Transverse colon (tissue), 4 donors: ENCODE data around the gene RPA3. TPM values are rescaled to one million over a fixed set of nuclear protein-coding genes. Genes with fewer than 3 reads are reported as not detected.

Source experiments
- DNase-seq: peaks from one replicate; pipeline ENCODE4 v3.0.0-alpha.2; 2019
- H3K27ac ChIP-seq, 4 donors: fragments of 200-600 bp; sonication (generic); 2 replicates each; pipeline ENCODE4 v1.5.1; 2016 to 2018; ENCODE audit warnings: inconsistent platforms in 4 of 4
- H3K27me3 ChIP-seq: fragments of 200-600 bp; sonication (generic); 2 replicates; pipeline ENCODE4 v1.5.1; 2017; ENCODE audit warnings: inconsistent platforms
- H3K36me3 ChIP-seq, 4 donors: fragments of 200-600 bp; sonication (generic); 2 replicates each; pipeline ENCODE4 v1.5.1; 2017 to 2019; ENCODE audit warnings: inconsistent platforms in 4 of 4
- H3K4me1 ChIP-seq, 4 donors: fragments of 200-600 bp; sonication (generic); 2 replicates each; pipeline ENCODE4 v1.5.1; 2017 to 2020; ENCODE audit warnings: inconsistent platforms in 4 of 4
- H3K4me3 ChIP-seq, 4 donors: fragments of 200-600 bp; sonication (generic); 1 replicate in 1 of 4; 2 replicates in 3 of 4; pipeline versions ENCODE4 v1.5.1 to v1.6.1; 2017 to 2019; ENCODE audit warnings: inconsistent platforms in 4 of 4
- H3K9me3 ChIP-seq, 2 donors: fragments of 200-600 bp; sonication (generic); 2 replicates each; pipeline ENCODE4 v1.5.1; 2017 to 2019; ENCODE audit warnings: inconsistent platforms in 2 of 2
- CTCF ChIP-seq, 5 experiments: fragments of 200-600 bp in 3 of 5; fragments of 450-650 bp in 2 of 5; sonication (generic) in 3 of 5; IDR thresholded peaks; 1 replicate in 2 of 5; 2 replicates in 3 of 5; pipeline ENCODE4 v1.5.1; 2016 to 2017; ENCODE audit warnings: antibody characterized with exemption in 5 of 5, inconsistent platforms in 3 of 5, mild to moderate bottlenecking in 2 of 5, moderate library complexity in 1 of 5
- EP300 ChIP-seq: sonication (generic); formaldehyde crosslinking; IDR thresholded peaks from one replicate; pipeline ENCODE4 v1.6.1; 2017; ENCODE audit warnings: antibody characterized with exemption, low read depth
- POLR2A ChIP-seq: fragments of 450-650 bp; IDR thresholded peaks from one replicate; pipeline ENCODE4 v1.6.1; 2016; ENCODE audit warnings: antibody characterized with exemption, mild to moderate bottlenecking, moderate library complexity
- POLR2AphosphoS5 ChIP-seq, 3 donors: sonication (generic); formaldehyde crosslinking; IDR thresholded peaks; one replicate each; pipeline ENCODE4 v1.6.1; 2016; ENCODE audit warnings: antibody characterized with exemption in 3 of 3
- WGBS, 2 donors: methylation state at CpG; one replicate each; pipeline ENCODE4 v1.1.5; 2018; ENCODE audit warnings: low coverage in 1 of 2; 5-methylcytosine and 5-hydroxymethylcytosine counted together
- in situ Hi-C, 4 donors: fragments of 200-750 bp; cut with MboI; loops; one replicate each; pipeline versions ENCODE4 v1.15.0 to v1.15.1; 2017; ENCODE audit warnings: low sequenced_read_pairs in 3 of 4, low pct_ligation_motif_present in 1 of 4, low pct_unique_long_range_greater_than_20kb in 1 of 4
- intact Hi-C: fragments of 100-400 bp; cut with DNase I; formaldehyde crosslinking; loops from one replicate; pipeline ENCODE4 v1.15.1; 2023; ENCODE audit warnings: low total_unique reads
- total RNA-seq, 4 donors: library from RNA; depleted of rRNA; stranded (reverse); fragments of >200 nt; gene quantifications; one replicate each; pipeline ENCODE4 v1.1.0, GENCODE V29; 2016

Gene RPA3
- total RNA-seq, 4 donors from 2014 or later, result 1.4 to 24.6 (median 7.6) TPM

GRCh38 chr7:7742223-7742622 is 23.8 kb upstream of the RPA3 start:
- Histone ChIP-seq H3K9me3 (no peaks in the 10 kb centered on the region), H3K36me3 (no peaks in the 10 kb centered on the region), H3K27me3 (no peaks in the 10 kb centered on the region), H3K27ac (no peak overlapping the region), H3K4me3 (no peak overlapping the region), H3K4me1 (peaks cover 0 to 42% (median 14%) of the 10 kb centered on the region in 4 donors)
- TF ChIP-seq POLR2AphosphoS5 (IDR thresholded peaks at IDR 0.05) (no peak), EP300 (no peak), POLR2A (no peak), CTCF (IDR thresholded peaks at IDR 0.05) (no peak)
- in situ Hi-C loops (no loop called here), intact Hi-C loops (no loop called here)
- 94 to 97% methylated on average over 7 to 12 of the region's 12 CpGs for WGBS, 2 donors
- no peak for DNase-seq

- DNase-seq, result no peak
- Histone ChIP-seq H3K4me3 (no peak overlapping the region), H3K36me3 (no peaks in the 10 kb centered on the region), H3K4me1 (peaks cover 0 to 27% (median 5%) of the 10 kb centered on the region in 4 donors), H3K27ac (no peak overlapping the region), H3K27me3 (no peaks in the 10 kb centered on the region), H3K9me3 (no peaks in the 10 kb centered on the region)
- TF ChIP-seq CTCF (IDR thresholded peaks at IDR 0.05), result no peak
- no peak for TF ChIP-seq POLR2AphosphoS5 (IDR thresholded peaks at IDR 0.05)
- WGBS, 2 donors, result 42 to 66% methylated on average over 2 of the region's 2 CpGs
- intact Hi-C loops, result no loop called here
- in situ Hi-C loops, result no loop called here
These were observed 21.6 kb upstream of the RPA3 start for GRCh38 chr7:7740037-7740355.

GRCh38 chr7:7739204-7740036 is 21.0 kb upstream of the RPA3 start:
- WGBS, 2 donors, result 74% methylated on average over 4 of the region's 4 CpGs
- TF ChIP-seq POLR2AphosphoS5 (IDR thresholded peaks at IDR 0.05) (no peak), POLR2A (no peak), EP300 (no peak), CTCF (IDR thresholded peaks at IDR 0.05) (no peak)
- Histone ChIP-seq H3K36me3 (no peaks in the 10 kb centered on the region), H3K4me3 (no peak overlapping the region), H3K27me3 (no peaks in the 10 kb centered on the region), H3K27ac (no peak overlapping the region), H3K4me1 (peaks cover 0 to 27% (median 5%) of the 10 kb centered on the region in 4 donors), H3K9me3 (no peaks in the 10 kb centered on the region)
- DNase-seq, result no peak
- in situ Hi-C loops, result no loop called here
- intact Hi-C loops, result no loop called here

- H3K4me3 ChIP-seq, result no peak overlapping the region
- no peaks in the 10 kb centered on the region for H3K27me3 ChIP-seq
- 80 to 86% methylated on average over 1 to 3 of the region's 3 CpGs for WGBS, 2 donors
- no peak for DNase-seq
- peaks cover 0 to 27% (median 5%) of the 10 kb centered on the region in 4 donors for H3K4me1 ChIP-seq
- no peak overlapping the region for H3K27ac ChIP-seq
- in situ Hi-C loops (no loop called here), intact Hi-C loops (no loop called here)
- TF ChIP-seq POLR2A (no peak), CTCF (IDR thresholded peaks at IDR 0.05) (no peak), POLR2AphosphoS5 (IDR thresholded peaks at IDR 0.05) (no peak), EP300 (no peak)
- no peaks in the 10 kb centered on the region for H3K9me3 ChIP-seq
- H3K36me3 ChIP-seq, result no peaks in the 10 kb centered on the region
These were observed 20.2 kb upstream of the RPA3 start for GRCh38 chr7:7738622-7739021.
